HG03575 (cell line): ENCODE data around the gene STK24.
"Not testable (repeated sequence)": the region's sequence is repeated elsewhere in the genome, so short reads cannot be mapped to it uniquely, and the experiment has no call there.

Experiments
- ATAC-seq: cut with Tn5 transposase; IDR thresholded peaks from one replicate; pipeline ENCODE4 v1.9.1; 2021; ENCODE audit not compliant: unreplicated experiment, insufficient number of reproducible peaks, low FRiP score; ENCODE audit errors: extremely low read depth

The STK24 gene

GRCh38 chr13:98585398-98585754 is 8.5 kb upstream of the STK24 start:
- ATAC-seq: no peak

GRCh38 chr13:98584668-98585397 is 7.9 kb upstream of the STK24 start:
- no peak for ATAC-seq

- no peak for ATAC-seq
Measured at GRCh38 chr13:98582947-98583346, 6.0 kb upstream of the STK24 start.

- ATAC-seq: no peak
Measured at GRCh38 chr13:98581971-98582702, 5.2 kb upstream of the STK24 start.

GRCh38 chr13:98581381-98581780 is 4.5 kb upstream of the STK24 start:
- no peak for ATAC-seq

- no peak for ATAC-seq
Measured at GRCh38 chr13:98580420-98580819, 3.5 kb upstream of the STK24 start.

- no peak for ATAC-seq
Measured at GRCh38 chr13:98577836-98578285, 954 bp upstream of the STK24 start.

GRCh38 chr13:98576200-98576945 is 534 bp downstream of the STK24 start:
- no peak for ATAC-seq

- no peak for ATAC-seq
Measured at GRCh38 chr13:98575904-98576199, 1.1 kb downstream of the STK24 start.

- no peak for ATAC-seq
Measured at GRCh38 chr13:98575009-98575903, 1.7 kb downstream of the STK24 start.

GRCh38 chr13:98571955-98572662 is 4.8 kb downstream of the STK24 start:
- no peak for ATAC-seq

GRCh38 chr13:98570929-98571372 is 6.0 kb downstream of the STK24 start:
- peak; percentile 80 for ATAC-seq

GRCh38 chr13:98569494-98570367 is 7.2 kb downstream of the STK24 start:
- not testable (repeated sequence) for ATAC-seq

- ATAC-seq: no peak
Measured at GRCh38 chr13:98568918-98569317, 8.0 kb downstream of the STK24 start.

GRCh38 chr13:98567140-98567539 is 9.8 kb downstream of the STK24 start:
- ATAC-seq: no peak

- ATAC-seq: no peak
Measured at GRCh38 chr13:98565726-98566565, 11.0 kb downstream of the STK24 start.

- no peak for ATAC-seq
Measured at GRCh38 chr13:98564204-98564603, 12.7 kb downstream of the STK24 start.
